HG03064 (cell line): ENCODE data around the gene UNC5C.
"Not testable (repeated sequence)": the region's sequence is repeated elsewhere in the genome, so short reads cannot be mapped to it uniquely, and the experiment has no call there.

Experiments used
- ATAC-seq: cut with Tn5 transposase; IDR thresholded peaks from one replicate; pipeline ENCODE4 v1.9.1; 2021; ENCODE audit warnings: low read depth; ENCODE audit not compliant: unreplicated experiment

UNC5C gene

DNA sequence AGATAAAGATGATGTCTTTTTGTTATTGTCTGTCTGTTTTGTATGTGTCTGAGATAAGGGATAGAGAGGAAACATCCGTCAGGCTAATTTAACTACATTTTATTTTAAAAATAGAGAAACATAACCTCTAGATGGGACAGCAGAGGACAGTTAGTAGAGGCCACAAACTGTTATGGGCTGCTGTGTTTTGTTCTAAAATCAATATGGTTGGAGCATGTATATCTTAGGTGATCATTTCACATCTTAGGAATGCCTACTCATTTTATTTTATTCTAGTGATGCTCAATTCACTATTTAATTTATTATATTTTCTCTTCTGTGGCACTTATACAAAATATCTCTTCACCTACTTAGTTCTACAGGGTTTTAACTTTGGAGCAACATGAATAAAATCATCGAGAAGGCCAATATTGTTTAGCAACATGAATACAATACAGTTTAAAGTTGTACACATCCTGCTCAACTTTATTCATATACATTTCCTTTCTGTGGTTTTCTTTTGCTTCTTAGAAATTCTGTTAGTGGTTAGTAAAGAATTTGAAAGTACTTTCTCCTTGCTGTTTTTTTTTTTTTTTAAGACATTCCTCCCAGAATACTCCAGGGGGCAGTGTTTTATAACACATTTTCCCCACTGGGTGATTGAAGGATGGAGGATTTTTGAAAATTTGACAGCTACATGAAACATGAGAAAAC, 392.9 kb downstream of the UNC5C start:
- ATAC-seq, result no peak

- no peak for ATAC-seq
Observed at GRCh38 chr4:95153182-95153581, 395.6 kb downstream of the UNC5C start.

GRCh38 chr4:95151255-95151654, 397.5 kb downstream of the UNC5C start:
- no peak for ATAC-seq

DNA sequence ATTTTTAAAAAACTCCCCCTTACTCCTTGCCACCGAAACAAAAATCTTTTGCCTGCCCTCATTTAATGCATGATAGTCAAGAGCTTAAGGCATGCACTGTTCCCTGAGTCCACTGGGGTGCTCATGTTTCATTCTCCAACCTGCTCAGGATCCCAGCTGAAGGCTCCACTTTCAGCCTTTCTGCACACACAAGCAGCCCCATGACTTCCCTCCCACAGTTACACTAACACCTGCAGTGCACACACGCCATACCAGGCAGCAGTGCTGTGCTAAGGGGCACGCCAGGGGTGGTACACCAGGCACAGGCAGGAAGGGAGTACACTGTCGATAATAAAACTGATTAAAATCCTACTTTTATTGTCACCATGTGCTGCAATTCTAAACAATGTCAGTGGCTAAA, 405.8 kb downstream of the UNC5C start:
- no peak for ATAC-seq

DNA sequence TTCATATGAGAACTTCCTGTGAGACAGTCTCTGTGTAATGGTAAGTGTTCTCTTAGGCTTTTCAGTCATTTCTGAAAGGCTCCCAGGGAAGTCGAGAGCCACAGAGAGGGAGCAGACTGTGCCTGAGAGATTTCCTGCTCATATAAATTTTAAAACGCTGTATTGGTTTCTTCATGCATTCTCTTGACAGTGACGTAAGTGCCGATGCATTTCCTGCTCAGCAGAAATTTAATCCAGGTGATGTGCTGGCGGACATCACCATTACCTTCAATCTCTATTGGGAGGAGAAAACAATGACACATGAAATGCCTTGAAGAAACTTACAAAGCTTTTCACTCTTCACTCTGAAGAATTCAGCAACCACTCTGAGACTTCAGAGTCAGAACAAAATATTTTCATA, 407.4 kb downstream of the UNC5C start:
- no peak for ATAC-seq

DNA sequence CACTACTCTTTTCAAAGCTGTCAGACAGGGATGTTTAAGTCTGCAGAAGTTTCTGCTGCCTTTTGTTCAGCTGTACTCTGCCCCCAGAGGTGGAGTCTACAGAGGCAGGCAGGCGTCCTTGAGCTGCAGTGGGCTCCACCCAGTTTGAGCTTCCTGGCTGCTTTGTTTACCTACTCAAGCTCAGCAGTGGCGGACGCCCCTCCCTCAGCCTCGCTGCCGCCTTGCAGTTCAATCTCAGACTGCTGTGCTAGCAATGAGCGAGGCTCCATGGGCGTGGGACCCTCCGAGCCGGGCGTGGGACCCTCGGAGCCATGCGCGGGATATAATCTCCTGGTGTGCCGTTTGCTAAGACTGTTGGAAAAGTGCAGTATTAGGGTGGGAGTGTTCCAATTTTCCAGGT, 409.3 kb downstream of the UNC5C start:
- not testable (repeated sequence) for ATAC-seq

GRCh38 chr4:95134016-95134415, 414.8 kb downstream of the UNC5C start:
- ATAC-seq, result not testable (repeated sequence)

GRCh38 chr4:95129821-95130311, 418.9 kb downstream of the UNC5C start:
- no peak for ATAC-seq

GRCh38 chr4:95129031-95129430, 419.7 kb downstream of the UNC5C start:
- ATAC-seq, result no peak

DNA sequence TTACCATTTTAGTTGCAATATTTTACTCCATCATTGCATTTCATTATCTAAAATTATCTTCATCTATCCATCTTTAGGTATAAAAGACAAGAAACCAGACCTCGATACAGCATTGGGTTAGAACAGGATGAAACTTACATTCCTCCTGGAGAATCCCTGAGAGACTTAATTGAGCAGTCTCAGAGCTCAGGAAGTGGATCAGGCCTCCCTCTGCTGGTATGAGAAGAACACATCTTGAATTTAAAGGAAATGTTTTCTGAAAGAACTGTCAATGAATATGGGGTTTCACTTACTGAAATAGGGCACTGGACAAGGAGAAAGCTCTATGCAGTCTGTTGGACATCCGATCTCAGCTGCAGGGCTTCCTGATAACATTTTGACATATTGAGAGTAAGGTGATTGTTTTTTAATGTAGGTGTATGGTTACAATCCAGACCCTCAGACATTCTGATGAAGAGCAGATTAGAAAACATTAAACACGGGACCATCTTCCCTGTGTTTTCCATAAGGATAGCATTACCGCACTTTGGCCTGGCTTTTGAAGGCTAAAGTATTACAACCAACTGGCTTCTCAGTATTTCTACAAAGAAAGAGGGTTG, 423.8 kb downstream of the UNC5C start:
- no peak for ATAC-seq

GRCh38 chr4:95122001-95122400, 426.8 kb downstream of the UNC5C start:
- ATAC-seq, result no peak

- ATAC-seq, result no peak
Observed at GRCh38 chr4:95120456-95120855, 428.3 kb downstream of the UNC5C start.

GRCh38 chr4:95118497-95118896, 430.3 kb downstream of the UNC5C start:
- ATAC-seq, result no peak

DNA sequence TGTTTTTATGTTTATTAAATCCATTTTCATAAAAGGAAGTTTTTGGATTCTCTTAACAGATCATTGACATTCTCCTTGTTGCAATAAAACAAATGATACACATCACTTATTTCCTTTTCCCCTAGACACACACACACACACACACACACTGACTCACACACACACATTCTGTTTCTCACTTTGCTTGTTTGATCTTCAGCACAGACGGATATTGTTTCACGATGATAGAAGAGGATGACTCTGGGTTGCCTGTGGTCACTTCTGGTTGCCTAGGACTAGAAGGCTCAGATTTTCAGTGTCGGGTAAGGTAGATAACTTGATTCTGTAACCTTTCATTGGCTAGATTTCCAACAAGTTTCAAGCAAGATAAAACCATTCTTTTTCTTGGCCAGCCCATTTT, 434.3 kb downstream of the UNC5C start:
- no peak for ATAC-seq
